Left colon (tissue), 2 donors: ENCODE results near the gene TMEM52. TPM values are rescaled to one million over a fixed set of nuclear protein-coding genes. Genes with fewer than 3 reads are reported as not detected.
"Not testable (repeated sequence)": the region's sequence is repeated elsewhere in the genome, so short reads cannot be mapped to it uniquely, and the experiment has no call there.

Experiments
- ATAC-seq: fragments of 200-7000 bp; cut with Tn5 transposase; one replicate; pipeline ENCODE4 v1.9.1; 2020; ENCODE audit warnings: mild to moderate bottlenecking, moderate library complexity
- DNase-seq, 2 donors: peaks; one replicate each; pipeline ENCODE4 v3.0.0-alpha.2; 2020
- intact Hi-C, 2 donors: fragments of 100-400 bp; cut with DNase I in 1 of 2; cut with micrococcal nuclease in 1 of 2; formaldehyde crosslinking; loops; one replicate each; pipeline versions ENCODE4 v1.11.2 to v1.14.0; 2022; cut with DNase I, micrococcal nuclease
- total RNA-seq, 2 donors: library from RNA; stranded (reverse); fragmentation: NEBNext Ultra II Directional; extraction: Animal tissue kit (Norgen Biotek cat#: 25700); gene quantifications; one replicate each; pipeline ENCODE4 v1.2.1, GENCODE V29; 2021
- donor health status: DM: no; HTN: no; CAD: no.
- donor health status: DM: yes; HTN: yes; CAD: no.

The TMEM52 gene
- total RNA-seq, 2 donors from 2014 or later = 4.1 to 4.3 TPM

- no peak for ATAC-seq
- intact Hi-C loops = loop anchor here in 1 of 2 donors (5.0 kb wide), 1 partner anchor 88 kb away; no protein-coding TSS in a partner anchor
- no peak for DNase-seq
These were observed 34.9 kb upstream of the TMEM52 start for GRCh38 chr1:1954015-1954414.

DNA sequence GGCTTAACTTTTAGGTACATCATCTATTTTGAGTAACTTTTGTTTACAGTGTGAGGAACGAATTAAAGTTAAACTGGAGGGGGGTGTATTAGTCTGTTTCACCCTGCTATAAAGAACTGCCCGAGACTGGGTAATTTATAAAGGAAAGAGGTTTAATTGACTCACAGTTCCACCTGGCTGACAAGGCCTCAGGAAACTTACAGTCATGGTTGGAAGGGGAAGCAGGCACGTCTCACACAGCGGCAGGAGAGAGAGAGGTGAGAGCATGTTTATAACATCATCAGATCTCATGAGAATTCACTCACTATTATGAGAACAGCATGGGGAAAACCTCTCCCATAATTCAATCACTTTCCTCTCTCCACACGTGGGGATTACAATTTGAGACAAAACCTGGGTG lies 31.9 kb upstream of the TMEM52 start:
- DNase-seq (no peak), ATAC-seq (no peak)
- intact Hi-C loops = loop anchor here in 1 of 2 donors (5.0 kb wide), 1 partner anchor 91 kb away; no protein-coding TSS in a partner anchor

GRCh38 chr1:1948783-1949182 lies 29.7 kb upstream of the TMEM52 start:
- DNase-seq (no peak), ATAC-seq (no peak)
- intact Hi-C loops = no loop called here

DNA sequence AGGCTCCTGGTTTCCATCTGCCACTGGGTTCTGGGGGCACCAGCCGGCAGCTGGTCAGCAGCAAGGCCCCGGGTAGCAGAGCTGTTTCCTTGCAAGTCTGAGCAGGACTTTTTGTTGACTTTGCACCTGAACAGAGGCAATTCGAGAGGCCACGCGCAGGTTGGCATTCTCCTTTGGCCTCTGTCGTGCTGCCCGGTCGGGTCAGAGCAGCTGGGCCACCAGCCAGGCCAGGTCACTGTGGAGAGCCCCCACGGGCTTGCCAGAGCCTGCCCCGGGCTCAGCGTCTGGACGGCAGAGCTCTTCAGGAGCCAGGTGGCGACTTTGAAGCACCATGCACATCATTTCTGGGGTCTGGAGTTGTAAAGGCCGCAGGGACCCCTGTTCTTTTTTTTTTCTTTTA lies 28.4 kb upstream of the TMEM52 start:
- intact Hi-C loops = no loop called here
- DNase-seq (no peak), ATAC-seq (no peak)

DNA sequence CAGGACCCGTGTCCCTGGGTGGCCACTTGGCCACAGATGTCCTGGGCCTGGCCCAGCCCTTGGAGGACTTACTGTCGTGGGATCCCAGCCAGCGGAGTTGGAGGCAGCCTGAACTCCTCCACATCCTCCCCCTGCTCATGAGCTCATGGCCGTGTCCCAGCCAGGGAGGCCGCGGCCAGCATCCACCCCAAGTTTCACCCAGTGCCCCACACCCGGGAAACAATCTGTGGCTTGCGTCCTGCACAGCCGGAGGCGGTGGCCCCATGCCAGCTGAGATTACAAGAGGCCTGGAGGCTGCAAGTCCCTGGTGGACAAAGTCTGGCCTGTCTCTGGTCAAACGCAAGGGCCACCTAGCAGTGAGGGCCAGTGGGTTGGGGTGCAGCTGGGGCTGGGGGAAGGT lies 27.5 kb upstream of the TMEM52 start:
- ATAC-seq = no peak
- intact Hi-C loops = no loop called here
- DNase-seq = no peak

DNA sequence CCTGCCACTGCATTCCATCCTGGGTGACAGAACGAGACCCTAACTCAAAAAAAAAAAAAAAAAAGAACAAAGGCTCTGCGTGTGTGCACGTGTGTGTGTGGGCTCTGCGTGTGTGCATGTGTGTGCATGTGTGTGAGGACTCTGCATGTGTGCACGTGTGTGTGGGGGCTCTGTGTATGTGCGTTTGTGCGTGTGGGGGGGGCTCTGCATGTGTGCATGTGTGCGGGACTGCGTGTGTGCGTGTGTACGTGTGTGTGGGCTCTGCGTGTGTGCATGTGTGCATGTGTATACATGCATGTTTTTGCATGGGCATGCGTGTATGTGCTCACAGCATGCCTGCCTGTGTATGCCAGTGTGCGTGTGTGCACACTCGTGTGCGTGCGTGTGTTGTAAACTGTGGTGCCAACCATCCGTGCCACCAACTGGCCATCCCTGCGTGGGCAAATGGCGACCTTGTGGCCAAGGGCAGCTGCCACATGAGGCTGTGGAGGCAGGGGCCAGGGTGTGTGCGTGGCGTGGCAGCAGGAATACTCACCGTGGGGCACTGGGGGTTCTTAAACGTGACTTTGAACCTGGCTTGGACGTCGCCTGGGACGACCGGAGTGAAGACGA lies 26.8 kb upstream of the TMEM52 start:
- DNase-seq (no peak), ATAC-seq (no peak)
- intact Hi-C loops = no loop called here

DNA sequence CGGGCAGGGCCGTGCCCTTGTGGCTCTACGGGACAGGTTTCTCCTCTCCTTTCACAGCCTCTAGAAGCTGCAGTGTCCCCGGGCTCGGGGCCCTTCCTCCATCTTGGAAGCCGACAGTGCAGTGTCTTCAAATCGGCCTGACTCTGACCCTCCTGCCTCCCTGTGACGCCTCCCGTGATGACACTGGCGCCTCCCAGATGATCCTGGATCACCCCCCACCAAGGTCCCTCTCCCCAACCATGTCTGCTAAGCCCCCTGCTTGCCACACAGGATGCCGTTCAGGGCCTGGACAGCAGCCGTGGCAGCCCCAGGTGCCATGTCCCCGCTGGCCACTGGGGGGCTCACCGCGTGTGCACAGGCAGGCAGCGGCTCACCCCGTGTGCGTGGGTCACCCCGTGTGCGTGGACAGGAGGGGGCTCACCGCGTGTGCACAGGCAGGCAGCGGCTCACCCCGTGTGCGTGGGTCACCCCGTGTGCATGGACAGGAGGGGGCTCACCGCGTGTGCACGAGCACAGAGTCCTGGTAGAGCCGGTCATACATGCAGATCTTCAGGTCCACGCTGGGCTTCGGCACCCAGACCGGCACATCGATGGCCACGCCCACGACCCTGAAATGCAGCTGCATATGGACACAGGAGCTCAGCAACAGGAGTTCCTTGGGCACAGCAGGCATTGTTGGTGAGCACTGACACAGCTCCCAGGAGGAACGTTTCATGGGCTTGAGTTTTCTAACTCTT lies 24.9 kb upstream of the TMEM52 start:
- intact Hi-C loops = no loop called here
- peak in 1 of 2 donors; percentile 66 for DNase-seq
- peak; percentile 82 for ATAC-seq

DNA sequence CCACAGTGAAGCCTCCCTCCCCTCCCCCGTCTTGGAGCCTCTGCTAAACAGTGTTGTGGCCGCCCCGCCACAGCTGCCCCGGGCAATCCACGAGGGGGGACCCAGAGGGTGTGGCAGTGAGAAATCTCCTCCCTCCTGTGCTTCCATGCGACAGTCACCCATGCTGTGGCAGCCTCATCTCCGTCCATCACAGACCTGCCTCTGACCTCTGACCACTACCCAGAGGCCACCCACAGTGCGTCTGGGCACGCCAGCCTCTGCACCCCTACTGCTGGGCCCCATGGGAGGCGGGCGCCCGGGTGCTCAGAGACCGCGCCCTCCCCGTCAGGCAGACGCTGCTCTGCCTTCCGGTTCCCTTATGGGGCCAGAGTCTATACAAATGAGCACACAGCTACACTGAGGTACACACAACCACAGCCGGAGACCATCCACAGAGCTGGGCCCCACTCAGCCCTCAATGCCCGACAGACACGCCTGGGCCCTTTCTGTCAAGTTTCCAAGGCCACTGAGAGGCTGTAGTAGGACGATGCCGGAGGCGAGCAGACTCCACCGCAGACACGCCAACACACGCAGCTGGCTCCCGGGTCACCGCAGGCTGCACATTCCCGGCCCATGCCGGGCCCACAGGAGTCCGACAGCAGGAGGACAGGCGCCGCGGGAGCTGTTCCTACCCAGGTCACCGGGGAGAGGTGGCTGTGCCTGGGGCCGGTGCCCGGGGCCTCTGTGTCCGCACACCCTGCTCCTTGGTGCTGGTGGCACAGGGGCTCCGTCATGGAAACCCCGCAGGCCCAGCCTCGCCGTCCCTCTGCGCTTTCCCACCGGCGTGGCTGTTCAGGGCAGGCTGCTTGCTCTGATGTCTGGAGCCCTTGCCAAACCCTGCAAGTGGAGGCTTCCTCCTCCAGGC lies 23.9 kb upstream of the TMEM52 start:
- intact Hi-C loops = no loop called here
- peak in 1 of 2 donors; percentile 46 for DNase-seq
- peak; percentile 90 for ATAC-seq

DNA sequence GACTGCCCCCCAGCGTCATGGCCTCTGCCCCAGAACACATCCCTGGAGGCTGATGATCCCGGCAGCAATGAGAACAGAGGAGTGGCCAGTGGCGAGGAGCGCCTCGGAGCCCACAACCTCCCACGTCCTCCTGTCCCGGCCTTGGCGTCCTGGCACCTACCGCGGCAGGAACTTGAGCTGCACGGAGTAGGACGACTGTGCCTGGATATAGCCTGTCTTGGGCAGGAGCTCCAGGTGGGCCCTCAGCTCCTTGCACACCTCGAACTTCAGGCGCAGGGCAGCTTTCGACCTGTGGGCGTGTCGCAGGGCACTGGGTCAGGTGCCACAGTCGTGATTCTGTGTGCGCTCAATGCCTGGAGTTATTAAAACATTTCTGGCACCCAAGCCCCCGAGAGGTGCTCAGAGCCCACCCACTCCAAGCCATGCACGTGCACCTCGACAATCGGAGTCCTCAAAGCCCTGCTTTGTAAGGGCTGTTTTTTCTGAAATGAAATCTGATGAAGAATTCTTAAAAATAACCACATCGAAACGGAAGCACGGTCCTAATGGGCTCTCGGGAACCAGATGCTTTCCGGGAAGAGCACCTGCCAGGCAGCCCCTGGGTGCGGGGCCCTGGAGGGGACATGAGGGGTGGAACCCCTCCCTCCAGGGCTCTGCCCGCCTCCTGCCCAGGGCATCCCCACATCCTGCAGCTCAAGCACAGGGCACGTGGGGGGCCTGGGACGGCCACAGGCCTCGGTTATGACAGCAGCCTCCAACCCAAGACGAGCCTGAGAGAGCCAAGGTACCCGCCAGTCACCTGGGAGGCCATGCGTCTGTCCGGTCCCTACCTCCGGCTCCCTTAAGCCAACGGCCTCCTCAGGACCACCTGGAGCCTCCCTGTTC lies 23.0 kb upstream of the TMEM52 start:
- intact Hi-C loops = no loop called here
- ATAC-seq (peak; percentile 29), DNase-seq (no peak)

GRCh38 chr1:1941211-1941841 lies 22.2 kb upstream of the TMEM52 start:
- ATAC-seq = no peak
- DNase-seq = no peak
- intact Hi-C loops = no loop called here

- ATAC-seq (no peak), DNase-seq (no peak)
- intact Hi-C loops = no loop called here
These were observed 21.0 kb upstream of the TMEM52 start for GRCh38 chr1:1940123-1940425.

- intact Hi-C loops = no loop called here
- DNase-seq (no peak), ATAC-seq (no peak)
These were observed 20.4 kb upstream of the TMEM52 start for GRCh38 chr1:1939296-1940122.

GRCh38 chr1:1938613-1939295 lies 19.7 kb upstream of the TMEM52 start:
- no peak for DNase-seq
- no peak for ATAC-seq
- intact Hi-C loops = no loop called here

DNA sequence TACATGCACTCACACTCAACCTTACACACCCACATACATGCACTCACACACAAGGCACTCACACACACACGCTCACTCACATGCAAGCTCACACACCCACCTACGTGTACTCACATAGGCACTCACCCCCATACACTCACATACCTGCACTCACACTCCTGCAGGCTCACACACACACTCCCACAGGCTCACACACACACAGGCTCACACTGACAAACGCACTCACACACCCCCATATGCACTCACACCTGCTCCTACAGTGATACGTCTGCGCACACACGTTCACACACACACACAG lies 19.1 kb upstream of the TMEM52 start:
- no peak for ATAC-seq
- intact Hi-C loops = no loop called here
- DNase-seq = no peak

GRCh38 chr1:1937549-1938275 lies 18.6 kb upstream of the TMEM52 start:
- ATAC-seq (no peak), DNase-seq (no peak)
- intact Hi-C loops = no loop called here

GRCh38 chr1:1937061-1937460 lies 18.0 kb upstream of the TMEM52 start:
- ATAC-seq (no peak), DNase-seq (no peak)
- intact Hi-C loops = no loop called here

DNA sequence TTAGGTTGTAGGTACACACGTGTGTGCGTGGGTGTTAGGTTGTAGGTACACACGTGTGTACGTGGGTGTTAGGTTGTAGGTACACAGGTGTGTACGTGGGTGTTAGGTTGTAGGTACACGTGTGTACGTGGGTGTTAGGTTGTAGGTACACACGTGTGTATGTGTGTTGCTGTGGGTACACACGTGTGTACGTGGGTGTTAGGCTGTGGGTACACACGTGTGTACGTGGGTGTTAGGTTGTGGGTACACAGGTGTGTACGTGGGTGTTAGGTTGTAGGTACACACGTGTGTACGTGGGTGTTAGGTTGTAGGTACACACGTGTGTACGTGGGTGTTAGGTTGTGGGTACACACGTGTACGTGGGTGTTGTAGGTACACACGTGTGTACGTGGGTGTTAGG lies 15.8 kb upstream of the TMEM52 start:
- not testable (repeated sequence) for DNase-seq

More for the DNA sequence above, 15.8 kb upstream of the TMEM52 start:
- ATAC-seq, intact Hi-C loops: not testable (repeated sequence)
